IMR-90 (cell line): Measurements from ENCODE around the gene CCL27. TPM values are rescaled to one million over a fixed set of nuclear protein-coding genes. Genes with fewer than 3 reads are reported as not detected.

Source experiments
- ATAC-seq: fragments of 200-7000 bp; cut with Tn5 transposase; 2 replicates; pipeline ENCODE4 v1.9.1; 2020; ENCODE audit warnings: low read depth, mild to moderate bottlenecking, moderate library complexity
- BruUV-seq: library from RNA; stranded (reverse); fragments of 400-500 nt; replicated peaks from 2 replicates; lab custom pipeline; 2021; lab: Mats Ljungman, UMichigan
- CTCF ChIA-PET: fragments of 300-600 bp; formaldehyde crosslinking; extraction: SDS; loops from one replicate; lab custom pipeline; 2021; ENCODE audit warnings: antibody characterized with exemption; lab: Yijun Ruan, JAX
- POLR2A ChIA-PET: fragments of 300-600 bp; sonication (Branson Sonifier 250); formaldehyde crosslinking; loops from one replicate; lab custom pipeline; 2022; ENCODE audit warnings: antibody characterized with exemption; ENCODE audit not compliant: unreplicated experiment; lab: Charles Lee
- DNase-seq: peaks from one replicate; pipeline ENCODE4 v3.0.0; 2013
- H2AFZ ChIP-seq: replicated peaks from 2 replicates; pipeline ENCODE3; 2013; ENCODE audit warnings: low read length, mild to moderate bottlenecking; ENCODE audit not compliant: poor library complexity
- H2AK5ac ChIP-seq: 2 replicates; pipeline ENCODE4 v1.6.1; 2013; ENCODE audit warnings: low read depth, low read length, inconsistent platforms
- H2AK9ac ChIP-seq: replicated peaks from 2 replicates; pipeline ENCODE3; 2013; ENCODE audit warnings: mild to moderate bottlenecking, low read depth, low read length, moderate library complexity; ENCODE audit not compliant: poor library complexity
- H2BK120ac ChIP-seq: 2 replicates; pipeline ENCODE4 v1.6.1; 2013; ENCODE audit warnings: low read depth, low read length, inconsistent platforms
- H2BK15ac ChIP-seq: 3 replicates; pipeline ENCODE4 v1.6.1; 2013; ENCODE audit warnings: low read depth, low read length, inconsistent platforms
- H2BK20ac ChIP-seq: 2 replicates; pipeline ENCODE4 v1.6.1; 2013; ENCODE audit warnings: low read depth, mild to moderate bottlenecking, inconsistent platforms, low read length, moderate library complexity
- H2BK5ac ChIP-seq: 2 replicates; pipeline ENCODE4 v1.6.1; 2013; ENCODE audit warnings: mild to moderate bottlenecking, low read depth, low read length, inconsistent platforms; ENCODE audit not compliant: poor library complexity, severe bottlenecking
- H3K14ac ChIP-seq: replicated peaks from 2 replicates; pipeline ENCODE4 v1.6.1; 2013; ENCODE audit warnings: low read depth, low read length, inconsistent platforms
- H3K18ac ChIP-seq: 2 replicates; pipeline ENCODE4 v1.6.1; 2013; ENCODE audit warnings: low read depth, low read length, control low read depth
- H3K23ac ChIP-seq: 2 replicates; pipeline ENCODE4 v1.6.1; 2013; ENCODE audit warnings: low read depth, low read length, inconsistent platforms
- H3K27ac ChIP-seq: 2 replicates; pipeline ENCODE4 v1.5.1; 2013; ENCODE audit warnings: mild to moderate bottlenecking, control low read depth, low read length; ENCODE audit not compliant: insufficient read depth
- H3K27me3 ChIP-seq: 2 replicates; pipeline ENCODE4 v1.6.1; 2013; ENCODE audit warnings: low read length; ENCODE audit not compliant: control insufficient read depth, insufficient read depth
- H3K36me3 ChIP-seq: 2 replicates; pipeline ENCODE4 v1.6.1; 2013; ENCODE audit warnings: low read length, mixed read lengths; ENCODE audit not compliant: control insufficient read depth, insufficient read depth
- H3K4ac ChIP-seq: 2 replicates; pipeline ENCODE4 v1.6.1; 2013; ENCODE audit warnings: low read depth, low read length, inconsistent platforms
- H3K4me1 ChIP-seq: 2 replicates; pipeline ENCODE4 v1.6.1; 2013; ENCODE audit warnings: low read length, mixed read lengths; ENCODE audit not compliant: control insufficient read depth, insufficient read depth
- H3K4me2 ChIP-seq: 2 replicates; pipeline ENCODE4 v1.6.1; 2013; ENCODE audit warnings: low read depth, mild to moderate bottlenecking, control low read depth, low read length, moderate library complexity
- H3K4me3 ChIP-seq: 2 replicates; pipeline ENCODE4 v1.5.1; 2013; ENCODE audit warnings: low read depth, mild to moderate bottlenecking, control low read depth, low read length, moderate library complexity; ENCODE audit not compliant: insufficient read depth
- H3K56ac ChIP-seq: 2 replicates; pipeline ENCODE4 v1.6.1; 2013; ENCODE audit warnings: low read length, inconsistent platforms; ENCODE audit not compliant: insufficient read depth; ENCODE audit errors: extremely low read depth
- H3K79me1 ChIP-seq, 2 experiments: 2 replicates each; pipeline ENCODE4 v1.6.1; 2013; ENCODE audit warnings: low read length in 2 of 2, inconsistent platforms in 1 of 2, low read depth in 1 of 2
- H3K9ac ChIP-seq: 2 replicates; pipeline ENCODE4 v1.6.1; 2013; ENCODE audit warnings: low read depth, low read length, control low read depth
- H3K9me1 ChIP-seq: 2 replicates; pipeline ENCODE4 v1.6.1; 2013; ENCODE audit warnings: low read length, inconsistent platforms; ENCODE audit not compliant: insufficient read depth
- H3K9me3 ChIP-seq: 2 replicates; pipeline ENCODE4 v1.6.1; 2013; ENCODE audit warnings: low read length; ENCODE audit not compliant: control insufficient read depth, insufficient read depth
- H4K20me1 ChIP-seq: 2 replicates; pipeline ENCODE4 v1.6.1; 2013; ENCODE audit warnings: low read length, inconsistent platforms; ENCODE audit not compliant: insufficient read depth
- H4K5ac ChIP-seq: 2 replicates; pipeline ENCODE4 v1.6.1; 2013; ENCODE audit warnings: mild to moderate bottlenecking, low read depth, low read length, control low read depth
- H4K8ac ChIP-seq, 2 experiments: 2 replicates each; pipeline ENCODE4 v1.6.1; 2013; ENCODE audit warnings: low read depth in 2 of 2, low read length in 2 of 2, control low read depth in 1 of 2, inconsistent platforms in 1 of 2
- H4K91ac ChIP-seq: 2 replicates; pipeline ENCODE4 v1.6.1; 2013; ENCODE audit warnings: low read depth, low read length, inconsistent platforms; ENCODE audit not compliant: insufficient read depth
- BHLHE40 ChIP-seq: fragments of 150-350 bp; IDR thresholded peaks from 2 replicates; pipeline ENCODE4 v1.6.1; 2016; ENCODE audit warnings: mild to moderate bottlenecking, low read depth, low read length
- FOS ChIP-seq: fragments of 150-350 bp; IDR thresholded peaks from 2 replicates; pipeline ENCODE4 v1.6.1; 2016; ENCODE audit warnings: low read depth, low read length
- NFE2L2 ChIP-seq: fragments of 150-350 bp; IDR thresholded peaks from 2 replicates; pipeline ENCODE4 v1.6.1; 2016; ENCODE audit warnings: low read depth, mild to moderate bottlenecking, low read length
- RCOR1 ChIP-seq: IDR thresholded peaks from 2 replicates; pipeline ENCODE4 v1.6.1; 2012; ENCODE audit warnings: mild to moderate bottlenecking, low read length, improper control_type of control experiment; ENCODE audit not compliant: insufficient replicate concordance
- RFX5 ChIP-seq: IDR thresholded peaks from 2 replicates; pipeline ENCODE4 v1.8.0; 2012; ENCODE audit warnings: low read depth, mild to moderate bottlenecking, low read length, moderate library complexity
- WGBS, 2 experiments: methylation state at CpG; one replicate each; pipeline versions ENCODE4 v1.1.5 to v1.1.7; 2013; ENCODE audit warnings: missing lambda C conversion rate in 2 of 2; ENCODE audit not compliant: insufficient read length in 1 of 2; ENCODE audit errors: extremely low coverage in 2 of 2; 5-methylcytosine and 5-hydroxymethylcytosine counted together
- dilution Hi-C: fragments of 300-500 bp; cut with HindIII; formaldehyde crosslinking; loops from one replicate; pipeline ENCODE4 v1.14.3; 2018; ENCODE audit warnings: low sequenced_read_pairs; ENCODE audit not compliant: unreplicated experiment
- in situ Hi-C: fragments of 300-500 bp; cut with MboI; formaldehyde crosslinking; loops from 3 replicates; pipeline ENCODE4 v1.14.3; 2019; ENCODE audit warnings: low sequenced_read_pairs, inconsistent platforms, mixed read lengths
- intact Hi-C: fragments of 100-400 bp; cut with micrococcal nuclease; formaldehyde crosslinking; loops from 2 replicates; pipeline ENCODE4 v1.10.0; 2022
- polyA plus RNA-seq, 3 experiments: library from polyadenylated mRNA; depleted of rRNA; stranded (reverse); fragments of >200 nt; gene quantifications; 2 replicates each; pipeline ENCODE4 v1.2.3, GENCODE V29; 2012; ENCODE audit warnings: low replicate concordance in 1 of 3
- total RNA-seq: library from RNA; depleted of rRNA; stranded (reverse); fragments of >200 nt; gene quantifications from 2 replicates; pipeline ENCODE4 v1.2.3, GENCODE V29; 2012
- TF ChIP-seq, protein P1 (sequence below): conservative IDR thresholded peaks from 2 replicates; pipeline ENCODE4 v1.5.1; 2012; ENCODE audit warnings: mild to moderate bottlenecking, low read depth, low read length, improper control_type of control experiment

CCL27 gene
- total and polyA plus RNA-seq, 2 of the 4 experiments (the other 2 are of a cell fraction), result 0.18 to 0.26 TPM

DNA sequence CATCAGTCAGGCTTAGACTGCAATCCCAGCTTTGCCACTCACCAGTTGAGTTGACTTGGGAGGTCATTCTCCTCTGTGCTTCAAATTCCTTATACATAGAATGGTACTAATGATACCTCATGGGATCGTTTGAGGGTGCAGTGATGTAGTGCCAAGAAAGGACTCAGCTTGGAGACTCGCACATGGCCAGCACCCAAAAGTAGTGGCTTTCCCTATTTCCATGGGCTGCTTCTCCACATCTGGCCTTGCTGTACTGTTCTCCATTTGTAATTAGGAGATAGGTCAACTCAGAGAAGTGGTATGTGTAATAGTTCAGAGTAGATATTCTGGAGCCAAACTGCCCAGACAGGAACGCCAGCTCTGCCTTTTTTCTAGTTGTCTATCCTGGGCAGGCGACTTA lies 23.1 kb upstream of the CCL27 start:
- POLR2A ChIA-PET, result no interaction called here
- dilution Hi-C loops, result no loop called here

More for the DNA sequence above, 23.1 kb upstream of the CCL27 start:
- H2BK20ac ChIP-seq, result no peak overlapping the region
- no peak overlapping the region for H2AK9ac ChIP-seq
- no peaks in the 10 kb centered on the region; the same call in 1 of the 2 replicates for H4K20me1 ChIP-seq
- H2BK15ac ChIP-seq, result no peak overlapping the region
- CTCF ChIA-PET, result interaction anchor here (1.4 kb wide), 1 partner anchor 17 kb away, joined by 5 read pairs; no protein-coding TSS in a partner anchor
- no peak overlapping the region for H3K18ac ChIP-seq
- in situ Hi-C loops (no loop called here), intact Hi-C loops (no loop called here)
- no peak overlapping the region for H3K4me2 ChIP-seq
- no peak overlapping the region for H4K8ac ChIP-seq
- H4K91ac ChIP-seq, result no peak overlapping the region
- H3K23ac ChIP-seq, result no peak overlapping the region
- no peaks in the 10 kb centered on the region; a peak in 1 of 4 replicates for H3K79me1 ChIP-seq
- no peak overlapping the region for H3K4me3 ChIP-seq
- BruUV-seq, result no TSS peak
- WGBS, 2 experiments, result no CpG with 5 or more reads among the region's 4 CpGs
- no peak overlapping the region for H4K5ac ChIP-seq
- no peak overlapping the region for H2AFZ ChIP-seq
- H3K4ac ChIP-seq, result no peak overlapping the region
- ATAC-seq (no peak), DNase-seq (no peak)
- peaks cover 2% of the 10 kb centered on the region; the same call in 1 of the 2 replicates for H3K36me3 ChIP-seq
- no peaks in the 10 kb centered on the region; the same call in 1 of the 2 replicates for H3K4me1 ChIP-seq
- H3K9me3 ChIP-seq, result no peaks in the 10 kb centered on the region
- H3K27me3 ChIP-seq, result no peaks in the 10 kb centered on the region
- no peak overlapping the region for H2BK120ac ChIP-seq
- H3K14ac ChIP-seq, result no peak overlapping the region
- no peak overlapping the region for H3K9ac ChIP-seq
- no peak overlapping the region for H2BK5ac ChIP-seq
- peaks cover 8% of the 10 kb centered on the region; the same call in 1 of the 2 replicates for H3K9me1 ChIP-seq
- no peak overlapping the region for H3K27ac ChIP-seq
- no peak overlapping the region for H3K56ac ChIP-seq
- TF ChIP-seq NFE2L2 (no peak), BHLHE40 (no peak), RFX5 (no peak), RCOR1 (no peak), FOS (no peak)
- TF ChIP-seq, protein P1, sequence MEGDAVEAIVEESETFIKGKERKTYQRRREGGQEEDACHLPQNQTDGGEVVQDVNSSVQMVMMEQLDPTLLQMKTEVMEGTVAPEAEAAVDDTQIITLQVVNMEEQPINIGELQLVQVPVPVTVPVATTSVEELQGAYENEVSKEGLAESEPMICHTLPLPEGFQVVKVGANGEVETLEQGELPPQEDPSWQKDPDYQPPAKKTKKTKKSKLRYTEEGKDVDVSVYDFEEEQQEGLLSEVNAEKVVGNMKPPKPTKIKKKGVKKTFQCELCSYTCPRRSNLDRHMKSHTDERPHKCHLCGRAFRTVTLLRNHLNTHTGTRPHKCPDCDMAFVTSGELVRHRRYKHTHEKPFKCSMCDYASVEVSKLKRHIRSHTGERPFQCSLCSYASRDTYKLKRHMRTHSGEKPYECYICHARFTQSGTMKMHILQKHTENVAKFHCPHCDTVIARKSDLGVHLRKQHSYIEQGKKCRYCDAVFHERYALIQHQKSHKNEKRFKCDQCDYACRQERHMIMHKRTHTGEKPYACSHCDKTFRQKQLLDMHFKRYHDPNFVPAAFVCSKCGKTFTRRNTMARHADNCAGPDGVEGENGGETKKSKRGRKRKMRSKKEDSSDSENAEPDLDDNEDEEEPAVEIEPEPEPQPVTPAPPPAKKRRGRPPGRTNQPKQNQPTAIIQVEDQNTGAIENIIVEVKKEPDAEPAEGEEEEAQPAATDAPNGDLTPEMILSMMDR, result no peak
- no peak overlapping the region for H2AK5ac ChIP-seq
